HG03103 (cell line): ENCODE data around the gene CUX1.
"Not testable (repeated sequence)": the region's sequence is repeated elsewhere in the genome, so short reads cannot be mapped to it uniquely, and the experiment has no call there.

Source experiments
- ATAC-seq: cut with Tn5 transposase; IDR thresholded peaks from one replicate; pipeline ENCODE4 v1.9.1; 2021; ENCODE audit warnings: low read depth; ENCODE audit not compliant: unreplicated experiment

CUX1 gene

DNA sequence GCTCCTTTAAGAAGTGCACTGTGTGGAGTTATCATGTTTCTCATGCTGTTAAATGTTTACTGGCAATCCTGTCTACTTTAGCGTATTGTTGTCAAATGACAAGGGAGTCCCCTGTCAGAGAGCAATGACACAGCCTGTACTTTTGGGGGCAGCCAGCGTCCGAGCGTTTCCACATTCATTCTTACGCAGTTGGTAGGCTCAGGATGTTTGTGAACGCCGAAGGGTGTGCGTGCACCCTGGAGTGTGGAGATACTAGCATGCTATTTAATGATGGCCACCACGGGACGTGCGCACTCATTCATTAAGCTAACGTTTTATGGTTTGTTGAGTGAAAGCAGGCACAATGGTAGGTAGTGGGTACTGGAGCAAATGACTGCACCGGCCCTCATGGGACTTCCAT lies 48.0 kb downstream of the CUX1 start:
- no peak for ATAC-seq

DNA sequence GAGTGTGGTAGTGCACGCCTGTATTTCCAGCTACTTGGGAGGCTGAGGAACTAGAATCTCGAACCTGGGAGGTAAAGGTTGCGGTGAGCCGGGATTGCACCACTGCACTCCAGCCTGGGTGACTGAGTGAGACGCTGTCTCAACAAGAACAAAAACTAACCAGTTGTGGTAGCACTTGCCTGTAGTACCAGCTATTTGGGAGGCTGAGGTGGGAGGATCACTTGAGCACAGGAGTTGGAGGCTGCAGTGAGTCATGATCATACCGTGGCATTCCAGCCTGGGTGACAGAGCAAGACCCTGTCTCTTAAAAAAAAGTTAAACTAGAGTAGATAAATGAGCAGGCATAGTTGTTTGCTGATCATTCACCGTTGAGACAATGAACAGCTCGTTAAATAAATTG lies 48.9 kb downstream of the CUX1 start:
- ATAC-seq = no peak

- no peak for ATAC-seq
These were observed 49.8 kb downstream of the CUX1 start for GRCh38 chr7:101867265-101867664.

- ATAC-seq = not testable (repeated sequence)
These were observed 50.3 kb downstream of the CUX1 start for GRCh38 chr7:101867681-101868080.

- ATAC-seq = no peak
These were observed 50.9 kb downstream of the CUX1 start for GRCh38 chr7:101868191-101868950.

- ATAC-seq = no peak
These were observed 51.8 kb downstream of the CUX1 start for GRCh38 chr7:101869026-101869900.

- no peak for ATAC-seq
These were observed 52.5 kb downstream of the CUX1 start for GRCh38 chr7:101869901-101870290.

- no peak for ATAC-seq
These were observed 53.1 kb downstream of the CUX1 start for GRCh38 chr7:101870361-101871062.

- no peak for ATAC-seq
These were observed 53.9 kb downstream of the CUX1 start for GRCh38 chr7:101871351-101871750.

GRCh38 chr7:101874028-101874427 lies 56.6 kb downstream of the CUX1 start:
- ATAC-seq = no peak

DNA sequence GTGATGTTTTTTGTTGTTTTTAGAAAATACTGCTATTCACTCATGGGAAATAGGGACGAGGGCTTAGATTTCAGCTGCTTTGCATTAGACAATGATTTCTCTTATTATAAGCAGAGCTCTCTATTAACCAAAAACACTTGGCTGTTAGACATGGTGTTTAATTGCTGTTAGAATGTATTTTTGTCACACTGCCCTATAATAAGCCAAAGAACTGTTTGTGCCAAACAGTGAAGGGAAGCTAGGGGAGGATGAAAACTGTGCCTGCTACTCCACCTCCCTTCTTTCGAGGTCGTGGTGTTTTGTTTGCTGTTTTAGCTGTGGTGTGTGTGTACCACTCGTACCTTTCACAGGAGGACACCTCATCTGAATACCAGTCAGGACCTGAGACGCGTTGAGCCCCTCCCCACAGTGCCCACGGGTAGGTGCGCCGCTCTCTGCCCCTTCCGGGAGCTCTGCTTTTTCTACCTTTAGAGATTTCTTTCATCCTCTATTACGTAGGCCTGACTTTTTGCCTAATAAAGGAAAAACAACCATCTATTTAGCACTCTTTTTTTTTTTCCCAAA lies 57.9 kb downstream of the CUX1 start:
- no peak for ATAC-seq

DNA sequence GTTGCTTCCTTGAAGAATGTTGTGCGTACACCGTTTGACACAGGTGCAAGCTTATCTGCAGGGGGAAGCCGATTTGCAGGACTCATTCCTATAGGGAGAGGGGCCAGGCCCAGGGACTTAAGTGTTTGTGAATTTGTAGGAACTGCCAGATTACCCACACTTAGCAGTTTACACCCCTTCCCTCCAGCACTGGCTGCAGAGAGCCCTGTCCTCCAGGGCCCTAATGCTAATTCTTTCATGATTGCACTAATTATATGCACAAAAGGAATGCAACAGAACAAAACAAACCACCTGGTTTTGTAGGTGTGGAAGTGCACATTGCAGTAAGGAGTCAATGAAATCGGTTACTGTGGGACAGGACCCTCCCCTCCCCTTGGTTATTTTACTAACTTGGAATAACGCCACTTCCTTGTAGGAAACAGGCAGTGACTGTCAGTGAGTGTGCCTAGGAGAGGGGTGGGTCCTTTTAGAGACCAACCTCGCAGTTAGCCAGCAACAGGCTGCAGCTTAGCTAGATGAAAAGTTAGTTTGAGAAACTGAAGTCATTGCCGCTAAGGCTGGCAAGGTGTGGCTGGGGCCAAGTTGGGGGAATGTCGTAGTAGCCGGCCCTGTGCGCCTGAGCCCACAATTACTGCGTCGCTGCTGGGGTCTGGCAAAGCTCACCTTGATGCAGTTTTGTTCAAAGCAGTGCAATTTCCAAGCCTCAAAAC lies 60.6 kb downstream of the CUX1 start:
- no peak for ATAC-seq

GRCh38 chr7:101878938-101879337 lies 61.5 kb downstream of the CUX1 start:
- ATAC-seq = no peak

DNA sequence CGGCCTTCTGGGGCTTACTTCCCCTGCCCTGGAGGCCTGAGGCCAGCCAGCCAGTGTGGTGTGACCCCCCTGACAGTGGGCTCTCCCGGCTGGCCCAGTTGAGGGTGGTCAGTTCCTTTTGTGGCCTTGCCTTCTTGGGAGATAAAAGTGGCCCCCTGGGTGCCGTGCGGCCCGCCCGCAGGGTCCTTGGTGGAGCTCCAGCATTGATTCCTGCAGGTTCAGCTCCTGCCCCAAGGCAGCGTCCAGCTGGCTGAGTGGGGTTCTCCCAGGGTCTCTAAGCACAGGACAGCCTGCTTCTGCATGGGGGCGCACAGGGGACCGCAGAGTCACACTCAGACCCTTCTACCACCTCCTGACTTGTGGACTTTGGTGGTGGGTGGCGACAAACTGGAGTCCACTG lies 62.1 kb downstream of the CUX1 start:
- no peak for ATAC-seq

DNA sequence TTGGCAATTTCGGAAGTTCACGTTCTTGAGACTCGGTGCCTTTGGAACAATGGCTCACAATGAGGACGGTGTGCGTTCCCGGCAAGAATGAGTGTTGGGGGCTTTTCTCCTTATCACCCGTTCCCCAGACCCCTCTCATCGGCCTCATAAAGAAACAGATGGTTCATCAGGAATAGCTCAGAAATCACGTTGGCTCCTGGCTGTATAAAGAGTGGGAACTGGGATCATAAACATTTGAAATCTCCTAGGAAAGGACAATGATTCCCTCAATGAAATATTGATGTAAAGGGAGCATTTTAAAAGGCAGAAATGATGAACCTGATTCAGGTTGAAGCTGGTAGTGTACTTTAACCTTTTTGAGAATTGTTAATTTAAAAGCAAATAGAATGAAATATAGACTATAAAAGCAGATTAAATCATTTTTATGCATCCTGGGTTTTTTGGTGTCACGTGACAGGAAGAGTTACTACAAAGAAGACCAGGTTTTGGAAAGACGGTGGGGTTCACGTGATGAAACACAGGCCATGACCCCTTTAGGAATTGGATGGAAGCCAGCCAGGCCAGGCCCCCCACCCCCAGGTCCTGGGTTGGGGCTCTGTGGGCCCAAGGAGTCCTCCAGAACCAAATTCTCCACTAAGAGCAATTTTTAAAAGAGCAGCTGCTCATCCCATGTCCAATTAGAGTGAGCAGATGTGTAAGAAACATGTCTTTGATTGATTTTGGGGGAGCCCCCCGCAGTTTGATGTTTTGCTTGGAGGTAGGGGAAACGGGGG lies 63.0 kb downstream of the CUX1 start:
- ATAC-seq = no peak

DNA sequence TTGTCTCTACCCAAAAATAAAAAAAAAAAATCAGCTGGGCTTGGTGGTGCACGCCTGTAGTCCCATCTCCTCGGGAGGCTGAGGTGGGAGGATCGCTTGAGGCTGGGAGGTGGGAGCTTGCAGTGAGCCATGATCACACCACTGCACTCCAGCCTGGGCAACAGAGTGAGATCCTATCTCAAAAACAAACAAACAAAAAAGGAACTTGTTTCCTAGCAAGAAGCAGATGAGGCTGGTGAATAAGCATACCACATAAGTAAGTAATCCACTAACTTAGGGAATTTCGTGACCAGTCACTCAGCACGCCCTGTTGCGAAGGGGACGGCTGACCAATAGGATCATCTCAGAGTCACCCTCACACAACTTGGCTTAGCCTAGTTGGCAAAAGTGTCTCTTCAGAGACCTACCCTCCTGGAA lies 64.6 kb downstream of the CUX1 start:
- ATAC-seq = no peak

- no peak for ATAC-seq
These were observed 65.5 kb downstream of the CUX1 start for GRCh38 chr7:101882595-101883564.
